Measurements from ENCODE around the gene GLUL.
"Not testable (repeated sequence)": the region's sequence is repeated elsewhere in the genome, so short reads cannot be mapped to it uniquely, and the experiment has no call there.

Gene GLUL

DNA sequence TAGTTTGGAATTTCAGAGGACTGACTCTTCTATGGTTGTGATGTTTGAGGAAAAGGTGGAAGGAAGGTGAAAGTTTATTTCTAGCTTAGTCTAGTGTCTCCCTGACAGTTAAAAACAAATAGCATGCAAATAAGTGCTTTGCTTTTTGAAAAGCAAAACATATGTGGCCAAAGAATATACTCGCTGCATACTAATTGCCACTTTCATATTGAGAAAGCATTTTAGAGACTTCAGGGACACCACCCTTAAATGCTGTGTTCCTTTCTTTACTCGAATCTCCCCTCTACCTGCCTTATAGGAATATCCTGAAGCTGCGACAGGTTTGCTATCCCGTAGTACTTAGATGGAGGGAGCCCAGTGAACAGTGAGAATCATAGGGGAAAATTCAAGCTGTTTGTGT is 23.2 kb downstream of the GLUL start:
- no peak for DNase-seq (ENCODE audit: low read depth, low spot score)

- DNase-seq (ENCODE audit: low read depth, low spot score) = no peak
Observed at GRCh38 chr1:182367926-182368325, 23.7 kb downstream of the GLUL start.

DNA sequence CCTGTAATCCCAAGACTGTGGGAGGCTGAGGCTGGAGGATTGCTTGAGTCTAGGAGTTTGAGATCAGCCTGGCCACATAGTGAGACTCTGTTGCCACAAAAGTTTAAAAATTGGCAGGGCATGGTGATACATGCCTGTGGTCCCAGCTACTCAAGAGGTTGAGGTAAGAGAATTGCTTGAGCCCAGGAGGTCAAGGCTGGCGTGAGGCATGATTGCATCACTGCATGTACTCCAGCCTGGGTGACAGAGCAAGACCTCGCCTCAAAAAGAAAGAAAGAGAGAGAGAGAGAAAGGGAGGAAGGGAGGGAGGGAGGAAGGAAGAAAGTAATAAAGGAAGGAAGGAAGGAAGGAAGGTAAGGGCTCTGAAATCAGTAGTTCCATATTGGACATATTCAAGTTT is 25.0 kb downstream of the GLUL start:
- DNase-seq (ENCODE audit: low read depth, low spot score) = no peak

- no peak for DNase-seq (ENCODE audit: low read depth, low spot score)
Observed at GRCh38 chr1:182359645-182360044, 31.9 kb downstream of the GLUL start.

DNA sequence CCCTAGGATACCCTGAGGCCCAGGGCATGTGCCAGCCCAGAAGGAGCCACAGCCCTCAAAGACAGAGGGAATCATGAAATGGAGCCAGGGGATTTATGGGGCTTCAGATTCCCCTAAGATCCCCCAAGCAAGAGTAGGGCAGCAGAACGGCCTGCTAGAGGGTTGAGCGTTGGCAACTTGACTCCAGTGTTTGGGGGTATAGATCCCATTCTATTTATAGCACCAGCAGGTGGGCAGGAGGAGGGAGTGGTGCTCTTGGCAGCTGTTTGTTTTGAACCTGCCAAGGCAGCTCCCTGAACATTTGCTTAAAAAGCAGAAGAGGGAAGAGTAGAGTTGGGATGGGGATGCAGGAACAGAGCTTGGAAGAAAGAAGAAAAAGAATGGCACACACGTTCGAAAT is 33.7 kb downstream of the GLUL start:
- no peak for DNase-seq (ENCODE audit: low read depth, low spot score)

- no peak for DNase-seq (ENCODE audit: low read depth, low spot score)
Observed at GRCh38 chr1:182357171-182357570, 34.4 kb downstream of the GLUL start.

DNA sequence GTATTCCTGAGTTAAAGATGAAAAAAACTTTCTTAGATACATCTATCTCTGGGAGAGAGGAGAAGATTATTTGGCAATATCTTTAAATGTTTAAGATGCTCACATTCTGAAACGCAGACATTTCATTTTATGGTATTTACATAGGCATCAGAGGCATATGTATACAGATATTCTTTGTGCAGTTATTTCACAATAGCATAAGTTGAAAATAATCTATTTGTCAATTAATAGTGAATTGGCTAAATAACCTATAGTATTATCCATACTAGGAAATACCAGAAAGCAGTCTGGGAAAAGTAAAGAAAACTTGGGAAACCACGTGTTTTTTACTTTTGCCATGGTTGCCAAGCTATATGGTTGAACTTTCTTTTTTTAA is 35.9 kb downstream of the GLUL start:
- DNase-seq (ENCODE audit: low read depth, low spot score) = no peak

DNA sequence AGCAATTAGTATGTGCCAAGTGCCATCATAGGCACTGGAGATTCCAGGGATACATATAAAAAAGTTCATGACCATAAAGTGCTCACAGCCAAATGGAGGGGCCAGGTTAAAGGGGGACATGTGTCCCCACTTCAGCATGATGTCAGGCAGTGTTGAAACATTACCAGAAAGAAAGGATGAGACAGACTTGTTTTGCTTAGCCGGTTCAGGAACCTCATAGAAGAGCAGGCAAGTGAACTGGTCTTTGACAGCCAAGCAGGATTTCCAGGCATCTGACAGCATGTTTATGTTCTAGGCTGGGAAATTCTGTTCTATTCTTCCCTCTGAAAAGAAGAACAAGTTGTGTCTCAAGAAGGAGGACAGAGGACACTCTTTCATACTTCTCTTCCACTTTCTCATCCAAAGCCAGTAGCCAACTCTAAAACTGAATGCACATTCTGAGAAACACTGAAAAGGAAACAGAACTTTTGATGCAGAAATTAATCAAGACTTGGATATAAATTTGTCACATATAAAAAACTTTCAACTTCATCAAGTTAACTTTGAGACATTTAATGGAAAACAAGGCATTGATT is 39.7 kb downstream of the GLUL start:
- no peak for DNase-seq (ENCODE audit: low read depth, low spot score)

- no peak for DNase-seq (ENCODE audit: low read depth, low spot score)
Observed at GRCh38 chr1:182350839-182351238, 40.8 kb downstream of the GLUL start.

DNA sequence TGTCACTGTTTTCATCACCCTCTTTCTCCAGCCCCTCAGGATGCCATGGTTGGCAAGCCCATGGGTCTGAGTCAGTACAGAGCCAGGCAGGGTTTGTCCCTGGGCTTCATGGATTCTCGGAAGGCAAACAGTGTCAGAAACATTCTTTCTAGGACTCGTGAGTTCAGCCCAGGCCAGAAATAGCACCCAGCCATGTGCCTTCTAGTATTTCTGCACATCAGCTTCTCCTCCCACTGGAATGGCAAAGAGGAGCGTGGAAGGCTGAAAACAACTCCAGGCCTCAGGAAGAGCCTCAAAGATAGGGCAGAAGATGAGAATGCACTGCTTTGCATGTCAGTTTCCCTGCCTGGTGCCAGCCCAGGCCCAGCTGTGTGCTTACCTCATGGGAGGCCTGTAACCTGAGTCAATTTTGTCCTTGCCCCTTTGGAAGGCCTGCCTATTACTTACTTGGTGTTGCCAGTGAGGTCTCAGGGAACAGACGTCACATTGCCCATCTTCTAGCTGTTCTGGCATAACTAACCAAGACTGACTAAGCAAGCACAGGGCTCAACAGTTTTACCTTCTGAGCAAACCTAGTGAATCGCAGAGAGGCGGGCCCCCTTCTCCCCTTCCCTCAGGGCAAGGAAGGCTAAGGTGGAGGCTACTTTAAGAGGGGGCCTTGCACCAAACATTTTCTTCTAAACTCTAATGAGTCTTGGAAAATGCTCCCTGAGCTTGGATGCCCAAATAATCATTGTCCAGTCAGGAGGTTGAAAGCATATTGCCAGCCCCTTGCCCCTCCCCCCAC is 42.4 kb downstream of the GLUL start:
- DNase-seq (ENCODE audit: low read depth, low spot score) = no peak

GRCh38 chr1:182347019-182347418 is 44.6 kb downstream of the GLUL start:
- DNase-seq (ENCODE audit: low read depth, low spot score) = no peak

GRCh38 chr1:182340233-182341058 is 51.1 kb downstream of the GLUL start:
- no peak for DNase-seq (ENCODE audit: low read depth, low spot score)

GRCh38 chr1:182339684-182340083 is 51.9 kb downstream of the GLUL start:
- no peak for DNase-seq (ENCODE audit: low read depth, low spot score)

DNA sequence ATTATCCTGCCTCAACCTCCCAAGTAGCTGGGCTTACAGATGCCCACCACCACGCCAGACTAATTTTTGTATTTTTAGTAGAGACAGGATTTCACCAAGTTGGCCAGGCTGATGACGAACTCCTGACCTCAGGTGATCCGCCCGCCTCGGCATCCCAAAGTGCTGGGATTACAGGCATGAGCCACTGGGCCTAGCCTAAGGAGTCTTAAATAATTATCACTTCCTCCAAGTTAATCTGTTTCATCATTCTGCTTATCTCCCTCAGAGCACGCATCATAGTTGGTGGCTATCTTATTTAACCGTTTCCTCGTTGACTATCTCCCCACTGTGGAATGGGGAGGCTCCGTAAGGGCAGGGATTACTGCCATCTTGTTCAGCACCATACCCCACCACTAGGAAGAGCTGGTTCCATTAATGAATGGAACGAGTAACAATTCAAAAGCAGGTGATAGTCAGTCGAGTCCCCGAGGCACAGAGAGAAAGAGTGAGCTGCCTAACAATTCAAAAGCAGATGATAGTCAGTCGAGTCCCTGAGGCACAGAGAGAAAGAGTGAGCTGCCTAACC is 52.7 kb downstream of the GLUL start:
- DNase-seq (ENCODE audit: low read depth, low spot score) = no peak

GRCh38 chr1:182337736-182338571 is 53.6 kb downstream of the GLUL start:
- no peak for DNase-seq (ENCODE audit: low read depth, low spot score)

DNA sequence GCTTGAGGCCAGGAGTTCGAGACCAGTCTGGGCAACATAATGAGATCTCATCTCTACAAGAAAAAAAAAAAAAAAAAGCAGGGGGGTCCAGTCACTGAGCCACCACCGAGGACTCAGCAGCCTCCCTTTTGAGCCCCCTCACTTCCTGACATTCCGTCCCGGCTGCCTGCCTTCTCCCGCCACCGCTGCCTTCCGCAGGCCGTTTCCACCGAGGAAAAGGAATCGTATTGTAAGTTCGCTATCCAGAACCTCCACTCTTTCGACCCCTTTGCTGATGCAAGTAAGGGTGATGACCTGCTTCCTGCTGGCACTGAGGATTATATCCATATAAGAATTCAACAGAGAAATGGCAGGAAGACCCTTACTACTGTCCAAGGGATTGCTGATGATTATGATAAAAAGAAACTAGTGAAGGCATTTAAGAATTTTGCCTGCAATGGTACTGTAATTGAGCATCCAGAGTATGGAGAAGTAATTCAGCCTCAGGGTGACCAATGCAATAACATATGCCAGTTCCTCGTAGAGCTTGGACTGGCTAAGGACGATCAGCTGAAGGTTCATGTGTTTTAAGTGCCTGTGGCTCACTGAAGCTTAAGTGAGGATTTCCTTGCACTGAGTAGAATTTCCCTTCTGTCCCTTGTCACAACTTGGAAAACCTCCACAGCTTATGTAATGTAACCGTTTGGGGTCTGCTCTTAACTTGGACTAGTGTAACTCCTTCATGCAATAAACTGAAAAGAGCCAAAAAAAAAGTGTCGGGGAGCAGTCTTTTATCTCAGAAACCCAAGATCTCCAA is 55.6 kb downstream of the GLUL start:
- no peak for DNase-seq (ENCODE audit: low read depth, low spot score)

DNA sequence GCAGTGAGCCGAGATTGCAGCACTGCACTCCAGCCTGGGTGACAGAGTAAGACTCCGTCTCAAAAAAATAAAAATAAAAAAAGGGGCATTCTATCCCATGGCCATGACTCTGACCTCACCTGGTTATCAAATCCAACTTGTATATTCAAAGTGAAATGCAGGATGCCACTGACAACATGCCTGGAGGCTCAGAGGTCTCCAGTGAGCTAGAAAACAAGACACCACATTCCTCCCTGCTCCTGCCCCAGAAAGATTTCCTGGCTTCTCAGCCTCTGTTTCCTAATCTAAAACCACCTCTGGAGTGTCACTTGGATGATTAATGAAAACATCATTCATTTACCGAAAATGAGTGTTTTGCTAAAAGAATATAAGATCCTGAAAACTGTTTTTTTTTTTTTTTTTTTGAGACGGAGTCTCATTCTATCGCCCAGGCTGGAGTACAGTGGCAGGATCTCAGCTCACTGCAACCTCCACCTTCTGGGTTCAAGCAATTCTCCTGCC is 58.5 kb downstream of the GLUL start:
- not testable (repeated sequence) for DNase-seq (ENCODE audit: low read depth, low spot score)

GRCh38 chr1:182332261-182333060 is 59.1 kb downstream of the GLUL start:
- DNase-seq (ENCODE audit: low read depth, low spot score) = no peak

All from activated naive CD8-positive, alpha-beta T cell treated with anti-CD3 and anti-CD28 coated beads, Interleukin-2, amount 50 U/mL, for 16 hours (primary cell).